ENCODE results near the gene CHCHD1.

The CHCHD1 gene

DNA sequence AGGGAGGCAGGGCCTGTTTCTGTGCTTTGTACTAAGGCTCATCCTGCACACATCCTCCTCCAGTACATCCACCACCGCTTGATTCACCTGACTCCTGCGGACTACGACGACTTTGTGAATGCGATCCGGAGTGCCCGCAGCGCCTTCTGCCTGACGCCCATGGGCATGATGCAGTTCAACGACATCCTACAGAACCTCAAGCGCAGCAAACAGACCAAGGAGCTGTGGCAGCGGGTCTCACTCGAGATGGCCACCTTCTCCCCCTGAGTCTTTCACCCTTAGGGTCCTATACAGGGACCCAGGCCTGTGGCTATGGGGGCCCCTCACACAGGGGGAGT is 19.4 kb downstream of the CHCHD1 start:
- H2BK5ac ChIP-seq (ENCODE audit: low read depth, low read length, poor library complexity), result no peak overlapping the region
- DNase-seq, result no peak
- H3K27ac ChIP-seq (ENCODE audit: low read depth, low read length), result no peak overlapping the region
- no peak overlapping the region for H4K12ac ChIP-seq (ENCODE audit: low read depth, low read length)
- H3K23ac ChIP-seq (ENCODE audit: low read length), result no peak overlapping the region
- no peak overlapping the region for H3K9ac ChIP-seq (ENCODE audit: low read length)
- H2BK12ac ChIP-seq (ENCODE audit: low read length), result no peak overlapping the region
- H3K36me3 ChIP-seq (ENCODE audit: control insufficient read depth in 1 of 2, insufficient read depth in 2 of 2, low read length in 2 of 2), result peaks cover 74 to 82% of the 10 kb centered on the region in 2 experiments
- no peaks in the 10 kb centered on the region for H3K27me3 ChIP-seq (ENCODE audit: insufficient read depth, low read length)
- H3K18ac ChIP-seq (ENCODE audit: low read length), result no peak overlapping the region
- H3K79me2 ChIP-seq (ENCODE audit: control insufficient read depth, insufficient read depth, low read length, poor library complexity), result no peaks in the 10 kb centered on the region
- H3K4ac ChIP-seq (ENCODE audit: low read depth, low read length), result no peak overlapping the region
- no peak overlapping the region for H4K8ac ChIP-seq (ENCODE audit: low read depth, low read length)
- no peak overlapping the region for H3K4me3 ChIP-seq (ENCODE audit: low read depth, low read length)
- no peak overlapping the region for H2AK5ac ChIP-seq (ENCODE audit: low read length)
- H2BK120ac ChIP-seq (ENCODE audit: insufficient read depth, low read length, poor library complexity), result no peak overlapping the region
- no peaks in the 10 kb centered on the region for H3K4me1 ChIP-seq (ENCODE audit: control insufficient read depth in 1 of 2, insufficient read depth in 2 of 2, low read length in 2 of 2)
- H3K4me2 ChIP-seq (ENCODE audit: low read length), result no peak overlapping the region
- H4K91ac ChIP-seq (ENCODE audit: low read depth, low read length), result no peak overlapping the region
- WGBS (ENCODE audit: extremely low coverage, insufficient coverage, insufficient read length), result no CpG with 5 or more reads among the region's 13 CpGs
- H3K14ac ChIP-seq (ENCODE audit: low read length), result no peak overlapping the region
- H2AFZ ChIP-seq (ENCODE audit: insufficient read depth, low read length, poor library complexity), result no peak overlapping the region
- H3K79me1 ChIP-seq (ENCODE audit: low read length), result no peaks in the 10 kb centered on the region
- peaks cover 2% of the 10 kb centered on the region for H3K9me3 ChIP-seq (ENCODE audit: insufficient read depth, low read depth, low read length)

- H3K4ac ChIP-seq (ENCODE audit: low read depth, low read length), result no peak overlapping the region
- DNase-seq, result peak in 1 of 2 donors; percentile 45
- H3K79me1 ChIP-seq (ENCODE audit: low read length), result no peaks in the 10 kb centered on the region
- H2BK120ac ChIP-seq (ENCODE audit: insufficient read depth, low read length, poor library complexity), result no peak overlapping the region
- no peak overlapping the region for H4K91ac ChIP-seq (ENCODE audit: low read depth, low read length)
- no peak overlapping the region for H3K14ac ChIP-seq (ENCODE audit: low read length)
- H3K27ac ChIP-seq (ENCODE audit: low read depth, low read length), result no peak overlapping the region
- no peaks in the 10 kb centered on the region for H3K27me3 ChIP-seq (ENCODE audit: insufficient read depth, low read length)
- H3K36me3 ChIP-seq (ENCODE audit: control insufficient read depth in 1 of 2, insufficient read depth in 2 of 2, low read length in 2 of 2), result peaks cover 73 to 84% of the 10 kb centered on the region in 2 experiments
- H3K79me2 ChIP-seq (ENCODE audit: control insufficient read depth, insufficient read depth, low read length, poor library complexity), result no peaks in the 10 kb centered on the region
- no peak overlapping the region for H3K4me2 ChIP-seq (ENCODE audit: low read length)
- H2BK5ac ChIP-seq (ENCODE audit: low read depth, low read length, poor library complexity), result no peak overlapping the region
- no peak overlapping the region for H3K18ac ChIP-seq (ENCODE audit: low read length)
- no peak overlapping the region for H3K9ac ChIP-seq (ENCODE audit: low read length)
- no peak overlapping the region for H2AK5ac ChIP-seq (ENCODE audit: low read length)
- H3K9me3 ChIP-seq (ENCODE audit: insufficient read depth, low read depth, low read length), result peaks cover 2% of the 10 kb centered on the region
- H3K23ac ChIP-seq (ENCODE audit: low read length), result no peak overlapping the region
- no CpG with 5 or more reads among the region's 11 CpGs for WGBS (ENCODE audit: extremely low coverage, insufficient coverage, insufficient read length)
- H2BK12ac ChIP-seq (ENCODE audit: low read length), result no peak overlapping the region
- H3K4me3 ChIP-seq (ENCODE audit: low read depth, low read length), result no peak overlapping the region
- H4K12ac ChIP-seq (ENCODE audit: low read depth, low read length), result no peak overlapping the region
- H3K4me1 ChIP-seq (ENCODE audit: control insufficient read depth in 1 of 2, insufficient read depth in 2 of 2, low read length in 2 of 2), result no peaks in the 10 kb centered on the region
- H2AFZ ChIP-seq (ENCODE audit: insufficient read depth, low read length, poor library complexity), result no peak overlapping the region
- no peak overlapping the region for H4K8ac ChIP-seq (ENCODE audit: low read depth, low read length)
These were observed 20.6 kb downstream of the CHCHD1 start for GRCh38 chr10:73802276-73802991.

GRCh38 chr10:73803680-73804286 is 21.9 kb downstream of the CHCHD1 start:
- Histone ChIP-seq H3K9ac (ENCODE audit: low read length) (no peak overlapping the region), H3K27me3 (ENCODE audit: insufficient read depth, low read length) (no peaks in the 10 kb centered on the region), H3K4me2 (ENCODE audit: low read length) (no peak overlapping the region), H3K79me2 (ENCODE audit: control insufficient read depth, insufficient read depth, low read length, poor library complexity) (no peaks in the 10 kb centered on the region), H3K4ac (ENCODE audit: low read depth, low read length) (no peak overlapping the region), H3K79me1 (ENCODE audit: low read length) (no peaks in the 10 kb centered on the region), H2AK5ac (ENCODE audit: low read length) (no peak overlapping the region), H4K12ac (ENCODE audit: low read depth, low read length) (no peak overlapping the region), H3K23ac (ENCODE audit: low read length) (no peak overlapping the region), H3K4me3 (ENCODE audit: low read depth, low read length) (no peak overlapping the region), H3K9me3 (ENCODE audit: insufficient read depth, low read depth, low read length) (peaks cover 2% of the 10 kb centered on the region), H4K91ac (ENCODE audit: low read depth, low read length) (no peak overlapping the region), H3K36me3 (ENCODE audit: control insufficient read depth in 1 of 2, insufficient read depth in 2 of 2, low read length in 2 of 2) (peaks cover 74 to 84% of the 10 kb centered on the region in 2 experiments), H2BK12ac (ENCODE audit: low read length) (no peak overlapping the region), H3K18ac (ENCODE audit: low read length) (no peak overlapping the region), H2BK5ac (ENCODE audit: low read depth, low read length, poor library complexity) (no peak overlapping the region), H2AFZ (ENCODE audit: insufficient read depth, low read length, poor library complexity) (no peak overlapping the region), H2BK120ac (ENCODE audit: insufficient read depth, low read length, poor library complexity) (no peak overlapping the region), H4K8ac (ENCODE audit: low read depth, low read length) (no peak overlapping the region), H3K4me1 (ENCODE audit: control insufficient read depth in 1 of 2, insufficient read depth in 2 of 2, low read length in 2 of 2) (no peaks in the 10 kb centered on the region), H3K14ac (ENCODE audit: low read length) (no peak overlapping the region), H3K27ac (ENCODE audit: low read depth, low read length) (no peak overlapping the region)
- no peak for DNase-seq

DNA sequence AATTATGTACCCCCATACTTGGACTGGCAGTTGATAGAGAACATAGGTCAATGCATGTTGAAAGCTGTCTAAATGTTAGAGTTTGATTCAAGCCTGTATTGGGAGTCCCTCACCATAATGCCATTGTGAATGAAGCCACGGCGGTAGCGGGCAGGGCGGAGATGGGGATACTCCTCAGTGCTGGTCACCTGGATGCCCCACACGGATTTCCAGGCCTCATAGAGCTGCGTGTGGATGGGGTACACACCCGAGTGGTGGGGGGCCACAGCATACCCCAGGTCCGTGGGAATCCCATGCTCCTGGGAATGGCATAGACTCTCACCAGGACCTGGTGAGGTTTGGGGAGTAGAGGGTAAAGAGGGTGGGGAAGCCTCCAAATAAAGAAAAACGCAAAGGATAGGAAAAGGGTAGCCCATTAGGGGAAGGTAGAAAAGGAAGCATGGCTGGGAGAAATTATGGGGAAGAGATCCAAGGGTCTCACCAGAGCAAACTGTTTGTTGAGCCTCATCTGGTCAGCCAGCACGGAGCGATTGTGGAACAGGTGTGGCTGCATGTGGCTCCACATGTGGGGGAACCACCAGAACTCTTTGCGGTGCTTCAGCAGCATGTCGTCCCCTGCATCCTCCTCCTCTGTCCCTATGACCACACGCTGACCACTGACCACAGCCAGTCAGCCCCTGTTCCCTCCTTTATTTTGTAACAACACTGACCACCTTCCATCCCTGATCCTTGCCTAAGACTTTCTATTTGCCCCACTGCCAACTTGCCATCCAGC is 24.5 kb downstream of the CHCHD1 start:
- H2BK5ac ChIP-seq (ENCODE audit: low read depth, low read length, poor library complexity), result no peak overlapping the region
- H2BK120ac ChIP-seq (ENCODE audit: insufficient read depth, low read length, poor library complexity), result no peak overlapping the region
- H3K9me3 ChIP-seq (ENCODE audit: insufficient read depth, low read depth, low read length), result peaks cover 2% of the 10 kb centered on the region
- H2AK5ac ChIP-seq (ENCODE audit: low read length), result no peak overlapping the region
- no peak overlapping the region for H3K18ac ChIP-seq (ENCODE audit: low read length)
- no peak overlapping the region for H3K14ac ChIP-seq (ENCODE audit: low read length)
- peak overlapping the region; percentile 47 for H3K23ac ChIP-seq (ENCODE audit: low read length)
- H3K27ac ChIP-seq (ENCODE audit: low read depth, low read length), result no peak overlapping the region
- H3K27me3 ChIP-seq (ENCODE audit: insufficient read depth, low read length), result no peaks in the 10 kb centered on the region
- H4K91ac ChIP-seq (ENCODE audit: low read depth, low read length), result no peak overlapping the region
- no peak overlapping the region for H3K9ac ChIP-seq (ENCODE audit: low read length)
- no peak overlapping the region for H3K4ac ChIP-seq (ENCODE audit: low read depth, low read length)
- peaks cover 3% of the 10 kb centered on the region for H3K79me1 ChIP-seq (ENCODE audit: low read length)
- no peak overlapping the region for H2AFZ ChIP-seq (ENCODE audit: insufficient read depth, low read length, poor library complexity)
- no peak overlapping the region for H3K4me2 ChIP-seq (ENCODE audit: low read length)
- peaks cover 49 to 60% of the 10 kb centered on the region in 2 experiments for H3K36me3 ChIP-seq (ENCODE audit: control insufficient read depth in 1 of 2, insufficient read depth in 2 of 2, low read length in 2 of 2)
- peaks cover 3% of the 10 kb centered on the region in 2 experiments for H3K4me1 ChIP-seq (ENCODE audit: control insufficient read depth in 1 of 2, insufficient read depth in 2 of 2, low read length in 2 of 2)
- no CpG with 5 or more reads among the region's 14 CpGs for WGBS (ENCODE audit: extremely low coverage, insufficient coverage, insufficient read length)
- no peak overlapping the region for H2BK12ac ChIP-seq (ENCODE audit: low read length)
- peaks cover 3% of the 10 kb centered on the region for H3K79me2 ChIP-seq (ENCODE audit: control insufficient read depth, insufficient read depth, low read length, poor library complexity)
- H3K4me3 ChIP-seq (ENCODE audit: low read depth, low read length), result no peak overlapping the region
- no peak for DNase-seq
- H4K8ac ChIP-seq (ENCODE audit: low read depth, low read length), result no peak overlapping the region
- no peak overlapping the region for H4K12ac ChIP-seq (ENCODE audit: low read depth, low read length)

Data from trophoblast cell (in vitro differentiated cells and primary cell).